Activated T-helper 2 cell treated with anti-CD3 and anti-CD28 coated beads, Interferon-gamma antibody, Interleukin-2, Interleukin-4, amounts not matched to agents 10 μg/mL and 5 μg/mL and 100 μg/mL, durations not matched to agents 14 hours and 24 hours and 36 hours (primary cell): ENCODE results near the gene KANK4. TPM values are rescaled to one million over a fixed set of nuclear protein-coding genes. Genes with fewer than 3 reads are reported as not detected.

ENCODE experiments used
- total RNA-seq: library from RNA; stranded (reverse); gene quantifications from 2 replicates; pipeline ENCODE4 v1.2.3, GENCODE V29; 2022

Gene KANK4
- total RNA-seq, 1 donor from 2014 or later: not detected

Other genes starting within 250 kb of the KANK4 start
- not detected in 2 replicates for gene L1TD1, start 124.6 kb downstream of the KANK4 start, total RNA-seq
- gene USP1, start 117.6 kb upstream of the KANK4 start, total RNA-seq: 68.0 and 69.8 TPM in 2 replicates